NB4 (cell line): ENCODE results near the gene CASP3.

Source experiments
- MYC ChIP-seq: IDR thresholded peaks from 2 replicates; pipeline ENCODE4 v1.6.1; 2011; ENCODE audit warnings: low read depth, low read length
- POLR2A ChIP-seq: IDR thresholded peaks from 2 replicates; pipeline ENCODE4 v1.6.1; 2011; ENCODE audit warnings: mild to moderate bottlenecking; ENCODE audit not compliant: insufficient read length; ENCODE audit errors: extremely low read depth
- TF ChIP-seq, protein P1 (sequence below): IDR thresholded peaks from one replicate; pipeline ENCODE4 v1.5.1; 2012; ENCODE audit warnings: low read depth, low read length

DNA sequence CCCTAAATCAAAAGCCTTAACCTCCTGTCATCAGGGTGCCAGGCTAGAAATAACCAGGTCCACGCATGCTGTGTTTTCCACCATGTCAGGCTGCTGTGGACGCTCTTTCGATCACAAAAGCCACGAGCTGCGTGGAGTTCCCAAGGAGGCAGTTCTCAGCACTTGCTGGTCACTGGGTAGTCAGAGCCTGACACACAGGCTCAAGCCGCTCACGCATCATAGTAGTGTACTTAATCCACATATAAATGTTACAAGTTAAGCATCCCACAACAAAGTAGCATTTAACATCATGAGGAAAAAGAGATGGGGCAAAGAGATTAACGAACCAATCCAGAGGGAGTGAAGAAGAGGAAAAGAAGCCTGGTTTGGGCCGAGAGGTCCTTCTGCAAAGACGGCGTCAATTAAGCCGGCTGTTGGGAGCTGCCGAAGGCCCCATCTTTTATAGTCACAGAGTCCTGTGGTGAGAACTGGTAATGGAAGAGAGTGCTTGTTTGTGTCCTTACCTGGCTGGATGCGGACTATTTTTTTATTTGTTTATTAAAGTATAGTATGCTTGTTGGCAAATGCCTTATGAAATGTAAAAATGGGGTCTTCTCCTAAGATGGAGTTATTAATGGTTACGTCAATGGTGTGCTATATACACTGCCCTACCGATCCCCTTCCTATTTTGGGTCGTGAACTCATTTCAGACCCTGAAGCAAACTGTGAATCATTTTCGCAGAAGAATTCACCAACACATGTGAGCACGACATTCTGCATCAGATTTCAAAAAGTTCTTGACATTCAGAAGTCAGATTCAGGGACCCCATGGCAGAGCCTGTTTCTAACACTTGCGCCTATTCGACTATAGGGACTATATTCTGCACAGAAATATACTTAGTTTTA, 966 bp upstream of the CASP3 start:
- no peak for TF ChIP-seq POLR2A
- TF ChIP-seq, protein P1, sequence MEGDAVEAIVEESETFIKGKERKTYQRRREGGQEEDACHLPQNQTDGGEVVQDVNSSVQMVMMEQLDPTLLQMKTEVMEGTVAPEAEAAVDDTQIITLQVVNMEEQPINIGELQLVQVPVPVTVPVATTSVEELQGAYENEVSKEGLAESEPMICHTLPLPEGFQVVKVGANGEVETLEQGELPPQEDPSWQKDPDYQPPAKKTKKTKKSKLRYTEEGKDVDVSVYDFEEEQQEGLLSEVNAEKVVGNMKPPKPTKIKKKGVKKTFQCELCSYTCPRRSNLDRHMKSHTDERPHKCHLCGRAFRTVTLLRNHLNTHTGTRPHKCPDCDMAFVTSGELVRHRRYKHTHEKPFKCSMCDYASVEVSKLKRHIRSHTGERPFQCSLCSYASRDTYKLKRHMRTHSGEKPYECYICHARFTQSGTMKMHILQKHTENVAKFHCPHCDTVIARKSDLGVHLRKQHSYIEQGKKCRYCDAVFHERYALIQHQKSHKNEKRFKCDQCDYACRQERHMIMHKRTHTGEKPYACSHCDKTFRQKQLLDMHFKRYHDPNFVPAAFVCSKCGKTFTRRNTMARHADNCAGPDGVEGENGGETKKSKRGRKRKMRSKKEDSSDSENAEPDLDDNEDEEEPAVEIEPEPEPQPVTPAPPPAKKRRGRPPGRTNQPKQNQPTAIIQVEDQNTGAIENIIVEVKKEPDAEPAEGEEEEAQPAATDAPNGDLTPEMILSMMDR: no peak
- no peak for TF ChIP-seq MYC
